Heart left ventricle (tissue), 16 donors: ENCODE measurements around the gene PTGIS. TPM values are rescaled to one million over a fixed set of nuclear protein-coding genes. Genes with fewer than 3 reads are reported as not detected.

Experiments
- ATAC-seq, 4 donors: fragments of 200-7000 bp; cut with Tn5 transposase; one replicate each; pipeline ENCODE4 v1.9.1; 2020 to 2022; ENCODE audit warnings: moderate library complexity in 4 of 4, mild to moderate bottlenecking in 3 of 4, moderate number of reproducible peaks in 1 of 4
- DNase-seq, 5 donors: peaks; one replicate each; pipeline ENCODE4 v3.0.0-alpha.2; 2020
- H3K27ac ChIP-seq, 12 donors: fragments of 200-600 bp; sonication (generic) in 4 of 12; one replicate each; pipeline versions ENCODE4 v1.5.0 to v1.8.0; 2016 to 2022; ENCODE audit warnings: mild to moderate bottlenecking in 2 of 12
- H3K27me3 ChIP-seq, 9 donors: fragments of 200-600 bp; sonication (generic) in 2 of 9; one replicate each; pipeline versions ENCODE4 v1.5.1 to v1.8.0; 2016 to 2022; ENCODE audit warnings: mild to moderate bottlenecking in 3 of 9
- H3K36me3 ChIP-seq, 9 donors: fragments of 200-600 bp; sonication (generic) in 2 of 9; one replicate each; pipeline versions ENCODE4 v1.5.0 to v1.8.0; 2018 to 2022; ENCODE audit warnings: mild to moderate bottlenecking in 2 of 9
- H3K4me1 ChIP-seq, 12 donors: fragments of 200-600 bp; sonication (generic) in 4 of 12; one replicate each; pipeline versions ENCODE4 v1.5.0 to v1.8.0; 2016 to 2022; ENCODE audit warnings: mild to moderate bottlenecking in 3 of 12
- H3K4me3 ChIP-seq, 12 donors: fragments of 200-600 bp; sonication (generic) in 4 of 12; one replicate each; pipeline versions ENCODE4 v1.5.0 to v1.8.0; 2017 to 2022; ENCODE audit warnings: mild to moderate bottlenecking in 9 of 12, moderate library complexity in 4 of 12
- H3K9me3 ChIP-seq, 12 donors: fragments of 200-600 bp; sonication (generic) in 4 of 12; one replicate each; pipeline versions ENCODE4 v1.5.0 to v1.8.0; 2016 to 2022; ENCODE audit warnings: mild to moderate bottlenecking in 1 of 12
- POLR2A ChIP-seq, 2 donors: fragments of 450-650 bp; IDR thresholded peaks; one replicate each; pipeline ENCODE4 v1.6.1; 2017; ENCODE audit warnings: antibody characterized with exemption in 2 of 2, mild to moderate bottlenecking in 2 of 2, moderate library complexity in 2 of 2
- WGBS, 4 donors: extraction: QIAGEN DNeasy Blood & Tissue Kit in 2 of 4; methylation state at CpG; one replicate each; pipeline versions ENCODE4 v1.1.5 to v1.1.7; 2013 to 2018; 5-methylcytosine and 5-hydroxymethylcytosine counted together
- intact Hi-C, 10 donors: fragments of 100-400 bp; cut with DNase I; formaldehyde crosslinking; loops; one replicate each; pipeline versions ENCODE4 v1.11.1 to v1.14.2; 2022
- polyA plus RNA-seq, 2 donors: library from polyadenylated mRNA; stranded (reverse); fragments of 200-250 nt; gene quantifications; one replicate each; pipeline ENCODE4 v1.2.3, GENCODE V29; 2013
- total RNA-seq, 9 donors: library from RNA; depleted of rRNA in 2 of 9; stranded (reverse); fragments of >200 nt in 2 of 9; fragmentation: NEBNext Ultra II Directional in 3 of 9; extraction: Animal tissue kit (Norgen Biotek cat#: 25700) in 3 of 9; gene quantifications; one replicate each; pipeline versions ENCODE4 v1.1.0 to v1.2.4, GENCODE V29; 2016 to 2023
- TF ChIP-seq, protein P1 (sequence below), 12 donors: fragments of 200-600 bp; sonication (generic) in 4 of 12; IDR thresholded peaks; one replicate each; pipeline versions ENCODE4 v1.5.0 to v1.8.0; 2018 to 2022; ENCODE audit warnings: antibody characterized with exemption in 12 of 12, mild to moderate bottlenecking in 5 of 12
- donor health status: ischemic (EF 13 %, LVEDD 7.1; RV severe dilation, severe dysfunction).
- donor health status: healthy with polysubstance abuse.
- donor health status: DM: no; HTN: yes; CAD: no.
- donor health status: DM: no; HTN: no; CAD: no.
- donor health status: ischemic (EF 25% LVEDD 6.9; RV normal size, moderate dysfunction).
- donor health status: ischemic (EF 25% LVEDD 5.7; RV mildly dilated, moderate dysfunction).
- donor health status: healthy.
- donor health status: DM: yes; HTN: yes; CAD: no.
- donor health status: ischemic (EF 35%, LVEDD 5.7; RV mildly dilated, moderate dysfunction).
- donor health status: nonischemic (EF 11% LVEDD 7.7; RV severe dilation, severe dysfunction).
- donor health status: DM: yes; HTN: yes; CAD: no.
- donor health status: PGD.
- donor health status: ischemic (EF 29% LVEDD 5.4; RV normal size, mild dysfunction).
- donor health status: nonischemic (EF 23%, LVEDD 6.1; RV moderate dilation, normal function).

PTGIS gene
- total and polyA plus RNA-seq, 11 donors = 5.3 to 95.2 (median 20.1) TPM

DNA sequence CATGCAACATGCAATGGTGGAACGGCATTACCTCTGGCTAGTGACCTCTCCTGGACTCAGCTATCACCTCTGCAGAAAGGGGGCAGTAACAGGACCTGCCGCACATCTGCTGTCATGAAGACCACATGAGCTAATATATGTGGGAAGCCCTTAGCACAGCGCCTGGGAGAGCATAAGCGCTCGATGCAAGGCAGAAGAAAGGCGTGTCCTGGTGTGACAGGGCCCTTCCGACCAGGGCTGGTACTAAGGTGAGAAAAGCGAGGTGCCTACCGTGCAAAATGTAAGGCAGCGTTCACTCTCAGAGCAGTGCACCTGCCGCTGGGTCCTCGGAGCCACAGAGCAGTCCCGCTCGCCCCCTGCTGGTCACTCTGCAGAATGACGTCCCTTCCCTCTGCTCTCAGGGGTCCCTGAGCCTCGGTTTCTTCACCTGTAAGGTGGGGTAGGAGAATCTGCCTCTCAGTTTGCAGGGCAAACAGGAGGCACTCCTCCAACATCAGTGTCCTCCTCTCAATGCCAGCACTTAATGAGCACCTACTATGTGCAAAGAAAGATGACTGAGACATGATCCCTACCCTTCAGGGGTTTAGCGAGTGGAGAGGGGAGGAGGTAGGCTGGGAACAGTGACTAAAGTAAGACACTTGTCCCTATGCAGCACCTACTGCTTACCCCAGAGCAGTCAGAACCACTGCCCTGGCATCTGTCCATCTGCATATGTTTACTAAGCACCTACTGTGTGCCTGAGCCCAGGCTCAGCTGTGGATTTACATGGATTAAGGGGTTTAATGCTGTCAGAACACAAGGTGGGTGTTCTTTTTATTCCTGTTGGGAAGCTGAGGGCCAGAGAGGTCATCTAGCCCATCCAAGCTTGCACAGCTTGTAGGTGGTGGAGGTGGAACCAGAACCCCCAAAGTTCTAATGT, 41.1 kb upstream of the PTGIS start:
- H3K9me3 ChIP-seq = no peaks in the 10 kb centered on the region
- H3K4me1 ChIP-seq = peaks cover 0 to 32% (median 14%) of the 10 kb centered on the region in 12 donors
- peak; percentile 23 to 73 (median 50) for ATAC-seq
- H3K4me3 ChIP-seq = peak overlapping the region in 1 of 12 donors; percentile 16
- intact Hi-C loops = loop anchor here (1.0 to 10.0 kb wide), 6 partner anchors 66 to 277 kb away; no protein-coding TSS in a partner anchor
- peaks cover 0 to 8% (median 0%) of the 10 kb centered on the region in 9 donors for H3K27me3 ChIP-seq
- H3K27ac ChIP-seq = no peak overlapping the region
- H3K36me3 ChIP-seq = no peaks in the 10 kb centered on the region
- 7 to 14% (median 9%) methylated on average over 12 to 17 of the region's 17 CpGs for WGBS, 4 donors
- TF ChIP-seq POLR2A (IDR thresholded peaks at IDR 0.05) = no peak
- TF ChIP-seq, protein P1, sequence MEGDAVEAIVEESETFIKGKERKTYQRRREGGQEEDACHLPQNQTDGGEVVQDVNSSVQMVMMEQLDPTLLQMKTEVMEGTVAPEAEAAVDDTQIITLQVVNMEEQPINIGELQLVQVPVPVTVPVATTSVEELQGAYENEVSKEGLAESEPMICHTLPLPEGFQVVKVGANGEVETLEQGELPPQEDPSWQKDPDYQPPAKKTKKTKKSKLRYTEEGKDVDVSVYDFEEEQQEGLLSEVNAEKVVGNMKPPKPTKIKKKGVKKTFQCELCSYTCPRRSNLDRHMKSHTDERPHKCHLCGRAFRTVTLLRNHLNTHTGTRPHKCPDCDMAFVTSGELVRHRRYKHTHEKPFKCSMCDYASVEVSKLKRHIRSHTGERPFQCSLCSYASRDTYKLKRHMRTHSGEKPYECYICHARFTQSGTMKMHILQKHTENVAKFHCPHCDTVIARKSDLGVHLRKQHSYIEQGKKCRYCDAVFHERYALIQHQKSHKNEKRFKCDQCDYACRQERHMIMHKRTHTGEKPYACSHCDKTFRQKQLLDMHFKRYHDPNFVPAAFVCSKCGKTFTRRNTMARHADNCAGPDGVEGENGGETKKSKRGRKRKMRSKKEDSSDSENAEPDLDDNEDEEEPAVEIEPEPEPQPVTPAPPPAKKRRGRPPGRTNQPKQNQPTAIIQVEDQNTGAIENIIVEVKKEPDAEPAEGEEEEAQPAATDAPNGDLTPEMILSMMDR (IDR thresholded peaks at IDR 0.05) = peak; percentile 93 to 99 (median 96)
- peak; percentile 58 to 84 (median 70) for DNase-seq

DNA sequence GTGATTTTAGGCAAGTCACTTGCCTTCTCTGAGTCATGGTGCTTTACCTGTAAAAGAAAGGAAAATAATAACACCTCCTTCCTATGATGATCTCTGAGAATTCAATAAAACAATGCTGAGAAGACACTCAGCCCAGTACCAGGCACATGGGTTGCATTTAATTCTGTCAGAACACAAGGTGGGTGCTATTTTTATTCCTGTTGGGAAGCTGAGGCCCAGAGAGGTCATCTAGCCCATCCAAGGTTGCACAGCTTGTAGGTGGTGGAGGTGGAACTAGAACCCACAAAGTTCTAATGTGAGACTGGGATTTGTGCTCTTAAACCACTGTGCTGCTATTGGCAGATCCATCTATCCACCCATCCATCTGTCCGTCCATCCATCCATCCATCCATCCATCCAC, 39.6 kb upstream of the PTGIS start:
- Histone ChIP-seq H3K36me3 (no peaks in the 10 kb centered on the region), H3K27ac (no peak overlapping the region), H3K9me3 (no peaks in the 10 kb centered on the region), H3K4me3 (no peak overlapping the region), H3K27me3 (peaks cover 0 to 8% (median 0%) of the 10 kb centered on the region in 9 donors), H3K4me1 (peaks cover 0 to 24% (median 13%) of the 10 kb centered on the region in 12 donors)
- 80 to 100% (median 94%) methylated on average over 1 of the region's 1 CpG for WGBS, 4 donors
- ATAC-seq (no peak), DNase-seq (no peak)
- intact Hi-C loops = loop anchor here in 8 of 10 donors (5.0 to 10.0 kb wide), 2 partner anchors 273 to 275 kb away; no protein-coding TSS in a partner anchor
- TF ChIP-seq, protein P1 (IDR thresholded peaks at IDR 0.05) = no peak
- no peak for TF ChIP-seq POLR2A (IDR thresholded peaks at IDR 0.05)

DNA sequence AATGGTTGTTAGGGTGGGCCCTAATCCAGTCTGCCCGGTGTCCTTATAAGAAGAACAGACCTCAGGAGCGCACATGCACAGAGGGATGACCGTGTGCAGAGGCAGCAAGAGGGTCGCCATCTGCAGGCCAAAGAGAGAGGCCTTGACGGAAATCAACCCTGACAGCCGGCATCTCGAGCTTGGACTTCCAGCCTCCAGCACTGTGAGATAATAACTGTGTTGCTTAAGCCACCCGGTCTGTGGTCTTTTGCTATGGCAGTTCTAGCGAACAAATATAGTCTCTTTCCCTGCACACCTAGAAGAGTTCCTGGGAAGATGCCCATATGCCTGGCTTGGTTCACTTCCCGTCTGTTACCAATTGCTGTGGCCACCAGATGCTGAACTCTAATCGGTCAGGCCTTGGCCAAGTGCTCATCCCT, 35.3 kb upstream of the PTGIS start:
- WGBS, 4 donors = 57 to 70% (median 68%) methylated on average over 8 to 11 of the region's 11 CpGs
- no peak overlapping the region for H3K4me3 ChIP-seq
- intact Hi-C loops = loop anchor here in 2 of 10 donors (10.0 kb wide), 1 partner anchor 268 kb away; no protein-coding TSS in a partner anchor
- TF ChIP-seq POLR2A (IDR thresholded peaks at IDR 0.05) = no peak
- TF ChIP-seq, protein P1 (IDR thresholded peaks at IDR 0.05) = peak in 8 of 12 donors; percentile 20 to 49 (median 38)
- peaks cover 0 to 2% (median 0%) of the 10 kb centered on the region in 9 donors for H3K27me3 ChIP-seq
- H3K27ac ChIP-seq = peak overlapping the region in 5 of 12 donors; percentile 7 to 57 (median 27)
- peak in 1 of 5 donors; percentile 44 for DNase-seq
- no peaks in the 10 kb centered on the region for H3K36me3 ChIP-seq
- peak in 3 of 4 donors; percentile 49 to 68 (median 64) for ATAC-seq
- peaks cover 0 to 8% (median 0%) of the 10 kb centered on the region in 12 donors for H3K4me1 ChIP-seq
- H3K9me3 ChIP-seq = peaks cover 0 to under 1% (median 0%) of the 10 kb centered on the region in 12 donors
